B cell (primary cell): Measurements from ENCODE around the gene STX18. TPM values are rescaled to one million over a fixed set of nuclear protein-coding genes. Genes with fewer than 3 reads are reported as not detected.

Source experiments
- ATAC-seq: fragments of 200-7000 bp; cut with Tn5 transposase; one replicate; pipeline ENCODE4 v1.10.0; 2021; ENCODE audit warnings: low read depth, mild to moderate bottlenecking, moderate number of reproducible peaks, moderate library complexity
- CTCF ChIA-PET: fragments of 350-600 bp; sonication (Branson Sonifier 250); formaldehyde crosslinking; loops from one replicate; lab custom pipeline; 2021; ENCODE audit warnings: antibody characterized with exemption, inconsistent platforms; lab: Charles Lee
- POLR2A ChIA-PET: fragments of 350-600 bp; sonication (Branson Sonifier 250); formaldehyde crosslinking; loops from one replicate; lab custom pipeline; 2021; ENCODE audit warnings: antibody characterized with exemption; lab: Charles Lee
- DNase-seq: peaks from one replicate; pipeline ENCODE4 v3.0.0; 2013
- H2AFZ ChIP-seq: 2 replicates; pipeline ENCODE4 v1.6.1; 2012; ENCODE audit warnings: mild to moderate bottlenecking, low read depth, low read length; ENCODE audit not compliant: insufficient read depth, poor library complexity, severe bottlenecking
- H3K27ac ChIP-seq, 2 donors: 1 replicate in 1 of 2; 2 replicates in 1 of 2; pipeline ENCODE4 v1.5.1; 2012 to 2013; ENCODE audit warnings: low read length in 2 of 2, mild to moderate bottlenecking in 2 of 2, moderate library complexity in 1 of 2
- H3K27me3 ChIP-seq, 4 experiments: fragments of 200-600 bp in 1 of 4; sonication (generic) in 1 of 4; replicated peaks in 1 of 4; 1 replicate in 2 of 4; 2 replicates in 2 of 4; pipeline versions ENCODE4 v1.6.1 to v1.7.0; 2013 to 2016; ENCODE audit warnings: low read length in 3 of 4, mild to moderate bottlenecking in 2 of 4, mixed read lengths in 1 of 4, moderate library complexity in 1 of 4; ENCODE audit not compliant: insufficient read depth in 4 of 4, control insufficient read depth in 3 of 4; ENCODE audit errors: control extremely low read depth in 1 of 4
- H3K36me3 ChIP-seq, 2 experiments: replicated peaks in 1 of 2; 1 replicate in 1 of 2; 2 replicates in 1 of 2; pipeline versions ENCODE4 v1.6.1 to v1.7.1; 2013; ENCODE audit warnings: low read length in 1 of 2; ENCODE audit not compliant: insufficient read depth in 2 of 2, control insufficient read depth in 1 of 2; ENCODE audit errors: control extremely low read depth in 1 of 2, extremely low read depth in 1 of 2
- H3K4me1 ChIP-seq, 2 donors: fragments of 200-600 bp in 1 of 2; sonication (generic) in 1 of 2; 1 replicate in 1 of 2; 2 replicates in 1 of 2; pipeline versions ENCODE4 v1.5.1 to v1.6.1; 2013 to 2017; ENCODE audit warnings: low read length in 2 of 2; ENCODE audit not compliant: control insufficient read depth in 2 of 2, insufficient read depth in 2 of 2
- H3K4me2 ChIP-seq: replicated peaks from 2 replicates; pipeline ENCODE3; 2012; ENCODE audit warnings: mild to moderate bottlenecking, low read depth, low read length; ENCODE audit not compliant: poor library complexity, severe bottlenecking
- H3K4me3 ChIP-seq, 5 experiments: fragments of 200-600 bp in 1 of 5; sonication (generic) in 1 of 5; 1 replicate in 3 of 5; 2 replicates in 2 of 5; pipeline versions ENCODE4 v1.5.1 to v1.7.0; 2011 to 2016; ENCODE audit warnings: low read length in 4 of 5, mild to moderate bottlenecking in 4 of 5, low read depth in 2 of 5, control low read depth in 1 of 5, moderate library complexity in 1 of 5; ENCODE audit not compliant: insufficient read depth in 1 of 5; ENCODE audit errors: control extremely low read depth in 1 of 5, extremely low read depth in 1 of 5
- H3K79me2 ChIP-seq: fragments of 200-600 bp; sonication (generic); one replicate; pipeline ENCODE4 v1.6.0; 2016; ENCODE audit warnings: low read length; ENCODE audit not compliant: control insufficient read depth, insufficient read depth
- H3K9ac ChIP-seq: fragments of 200-600 bp; sonication (generic); 2 replicates; pipeline ENCODE4 v1.6.1; 2017; ENCODE audit warnings: mild to moderate bottlenecking, low read length, moderate library complexity
- H3K9me3 ChIP-seq, 3 donors: one replicate each; pipeline versions ENCODE4 v1.6.1 to v1.7.1; 2013; ENCODE audit warnings: low read length in 2 of 3; ENCODE audit not compliant: control insufficient read depth in 2 of 3, insufficient read depth in 1 of 3; ENCODE audit errors: control extremely low read depth in 1 of 3
- H4K20me1 ChIP-seq: 2 replicates; pipeline ENCODE4 v1.6.0; 2012; ENCODE audit warnings: mild to moderate bottlenecking, low read length; ENCODE audit not compliant: insufficient read depth, control insufficient read depth, poor library complexity, severe bottlenecking
- H3K27ac Mint-ChIP-seq: one replicate; pipeline ENCODE4 v1.8.0; 2021; ENCODE audit warnings: mixed read lengths
- H3K27me3 Mint-ChIP-seq: one replicate; pipeline ENCODE4 v1.8.0; 2021; ENCODE audit warnings: mixed read lengths
- H3K4me1 Mint-ChIP-seq: one replicate; pipeline ENCODE4 v1.8.0; 2021; ENCODE audit warnings: mixed read lengths
- H3K4me3 Mint-ChIP-seq: one replicate; pipeline ENCODE4 v1.8.0; 2021; ENCODE audit warnings: mixed read lengths
- H3K9me3 Mint-ChIP-seq: one replicate; pipeline ENCODE4 v1.8.0; 2022; ENCODE audit warnings: mixed read lengths; ENCODE audit not compliant: insufficient read depth
- CTCF ChIP-seq: fragments of 200-600 bp; IDR thresholded peaks from one replicate; pipeline ENCODE4 v1.8.0; 2022; ENCODE audit warnings: antibody characterized with exemption, mild to moderate bottlenecking
- EZH2 ChIP-seq: IDR thresholded peaks from 2 replicates; pipeline ENCODE4 v1.6.1; 2012; ENCODE audit warnings: borderline replicate concordance, low read depth, mild to moderate bottlenecking, moderate library complexity, low read length; ENCODE audit not compliant: insufficient read depth, poor library complexity, severe bottlenecking
- WGBS: methylation state at CpG from one replicate; pipeline ENCODE4 v1.1.5; 2013; ENCODE audit warnings: missing lambda C conversion rate; ENCODE audit not compliant: insufficient coverage; 5-methylcytosine and 5-hydroxymethylcytosine counted together
- intact Hi-C: fragments of 100-400 bp; cut with micrococcal nuclease; formaldehyde crosslinking; loops from one replicate; pipeline ENCODE4 v1.10.0; 2022
- polyA plus RNA-seq: library from polyadenylated mRNA; depleted of rRNA; stranded (reverse); fragments of >200 nt; gene quantifications from 2 replicates; pipeline ENCODE4 v1.2.3, GENCODE V29; 2012
- total RNA-seq, 2 donors: library from RNA; stranded (reverse); fragments of 120-200 nt in 1 of 2; gene quantifications; 1 replicate in 1 of 2; 2 replicates in 1 of 2; pipeline versions ENCODE4 v1.2.3 to v1.2.4, GENCODE V29; 2013 to 2022

STX18 gene
- total and polyA plus RNA-seq, 2 donors (not counting 1 experiment from before 2014, with no cell fraction given), result 20.3 to 33.6 TPM

DNA sequence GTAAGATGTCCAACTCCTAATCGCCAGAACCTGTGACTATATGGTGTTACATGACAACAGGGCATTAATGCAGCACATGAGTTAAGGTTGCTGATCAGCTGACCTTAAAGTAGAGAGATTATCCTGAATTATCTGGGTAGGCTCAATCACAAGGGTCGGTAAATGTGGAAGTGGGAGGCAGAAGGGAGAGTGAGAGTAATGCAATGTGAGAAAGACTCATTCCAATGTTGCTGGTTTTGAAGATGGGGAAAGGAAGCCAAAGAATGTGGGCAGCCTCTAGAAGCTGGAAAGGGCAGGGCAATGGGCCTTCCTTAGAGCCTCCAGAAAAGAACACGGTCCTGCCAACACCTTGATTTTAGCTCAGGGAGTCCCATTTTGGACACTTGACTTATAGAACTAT lies 67.4 kb downstream of the STX18 start:
- no peaks in the 10 kb centered on the region for H3K27me3 ChIP-seq
- DNase-seq (no peak), ATAC-seq (no peak)
- no peaks in the 10 kb centered on the region for H3K4me1 ChIP-seq
- no peak overlapping the region for H3K4me3 Mint-ChIP-seq
- peaks cover 0 to 18% of the 10 kb centered on the region in 2 experiments for H3K36me3 ChIP-seq
- ChIA-PET POLR2A (no interaction called here), CTCF (interaction anchor here (2.6 kb wide), 1 partner anchor 12 kb away, joined by 11 read pairs; no protein-coding TSS in a partner anchor)
- TF ChIP-seq EZH2, result no peak
- H3K4me3 ChIP-seq, result no peak overlapping the region
- H3K4me2 ChIP-seq, result no peak overlapping the region
- no peaks in the 10 kb centered on the region for H3K4me1 Mint-ChIP-seq
- H3K27ac ChIP-seq, result no peak overlapping the region
- peaks cover 25% of the 10 kb centered on the region for H3K79me2 ChIP-seq
- no peak overlapping the region for H3K9ac ChIP-seq
- no peaks in the 10 kb centered on the region for H3K27me3 Mint-ChIP-seq
- no peak overlapping the region for H3K27ac Mint-ChIP-seq
- 94% methylated on average over 3 of the region's 3 CpGs for WGBS
- intact Hi-C loops, result no loop called here
- no peak overlapping the region for H2AFZ ChIP-seq
- H3K9me3 ChIP-seq, result no peaks in the 10 kb centered on the region
- H3K9me3 Mint-ChIP-seq, result no peaks in the 10 kb centered on the region
- H4K20me1 ChIP-seq, result peaks cover 15% of the 10 kb centered on the region

- DNase-seq (no peak), ATAC-seq (no peak)
- Mint-ChIP-seq H3K9me3 (no peaks in the 10 kb centered on the region), H3K4me1 (no peaks in the 10 kb centered on the region), H3K27me3 (no peaks in the 10 kb centered on the region), H3K4me3 (no peak overlapping the region), H3K27ac (no peak overlapping the region)
- no peaks in the 10 kb centered on the region for H3K27me3 ChIP-seq
- TF ChIP-seq CTCF (no peak), EZH2 (no peak)
- H3K9me3 ChIP-seq, result no peaks in the 10 kb centered on the region
- peaks cover 11% of the 10 kb centered on the region for H4K20me1 ChIP-seq
- H3K4me3 ChIP-seq, result no peak overlapping the region
- H3K27ac ChIP-seq, result no peak overlapping the region
- H3K4me1 ChIP-seq, result no peaks in the 10 kb centered on the region
- intact Hi-C loops, result no loop called here
- peaks cover 24% of the 10 kb centered on the region for H3K79me2 ChIP-seq
- H2AFZ ChIP-seq, result no peak overlapping the region
- H3K9ac ChIP-seq, result no peak overlapping the region
- 96% methylated on average over 8 of the region's 8 CpGs for WGBS
- H3K4me2 ChIP-seq, result no peak overlapping the region
- CTCF ChIA-PET, result interaction anchor here (1.0 to 1.4 kb wide), 3 partner anchors 15 to 18 kb away, joined by 3 to 4 read pairs (median 3); no protein-coding TSS in a partner anchor
- peaks cover 0 to 35% of the 10 kb centered on the region in 2 experiments for H3K36me3 ChIP-seq
- POLR2A ChIA-PET, result no interaction called here
Observed at GRCh38 chr4:4472344-4472958, 69.4 kb downstream of the STX18 start.
